Activated CD4-positive, alpha-beta T cell treated with anti-CD3 and anti-CD28 coated beads for 1 hour (primary cell): ENCODE results near the gene PRKCB.

Experiments used
- DNase-seq: peaks from one replicate; pipeline ENCODE4 v3.0.0-alpha.2; 2020

Gene PRKCB

GRCh38 chr16:23835390-23836077 lies at the start of gene PRKCB:
PRKCB (plus strand) TSS chr16:23835983.
- peak; percentile 83 for DNase-seq

GRCh38 chr16:23786964-23787561 lies 48.7 kb upstream of the PRKCB start:
- no peak for DNase-seq

- no peak for DNase-seq
Observed at GRCh38 chr16:23788685-23789084, 47.1 kb upstream of the PRKCB start.

GRCh38 chr16:23795378-23795777 lies 40.4 kb upstream of the PRKCB start:
- DNase-seq = no peak

- DNase-seq = no peak
Observed at GRCh38 chr16:23796941-23797340, 38.8 kb upstream of the PRKCB start.

GRCh38 chr16:23801378-23801777 lies 34.4 kb upstream of the PRKCB start:
- peak; percentile 64 for DNase-seq

- no peak for DNase-seq
Observed at GRCh38 chr16:23802776-23803175, 33.0 kb upstream of the PRKCB start.

GRCh38 chr16:23803591-23804123 lies 32.1 kb upstream of the PRKCB start:
- peak; percentile 56 for DNase-seq

GRCh38 chr16:23807028-23807427 lies 28.8 kb upstream of the PRKCB start:
- DNase-seq = no peak

GRCh38 chr16:23821467-23821866 lies 14.3 kb upstream of the PRKCB start:
- no peak for DNase-seq

GRCh38 chr16:23821875-23822688 lies 13.7 kb upstream of the PRKCB start:
- no peak for DNase-seq

GRCh38 chr16:23823475-23824384 lies 12.1 kb upstream of the PRKCB start:
- no peak for DNase-seq

GRCh38 chr16:23824909-23825308 lies 10.9 kb upstream of the PRKCB start:
- DNase-seq = no peak

- DNase-seq = no peak
Observed at GRCh38 chr16:23826528-23827045, 9.2 kb upstream of the PRKCB start.

GRCh38 chr16:23827057-23827456 lies 8.7 kb upstream of the PRKCB start:
- DNase-seq = no peak

- DNase-seq = no peak
Observed at GRCh38 chr16:23829454-23829853, 6.3 kb upstream of the PRKCB start.

- no peak for DNase-seq
Observed at GRCh38 chr16:23830276-23830675, 5.5 kb upstream of the PRKCB start.

- DNase-seq = no peak
Observed at GRCh38 chr16:23832882-23833281, 2.9 kb upstream of the PRKCB start.

GRCh38 chr16:23833504-23833903 lies 2.3 kb upstream of the PRKCB start:
- no peak for DNase-seq

- DNase-seq = no peak
Observed at GRCh38 chr16:23833960-23834685, 1.7 kb upstream of the PRKCB start.

GRCh38 chr16:23836078-23836403 lies 258 bp downstream of the PRKCB start:
- no peak for DNase-seq
